Epithelial cell of esophagus (primary cell): ENCODE measurements around the gene TMEM147.

Experiments
- DNase-seq: peaks from one replicate; pipeline ENCODE4 v3.0.0; 2010; ENCODE audit warnings: low read depth
- H3K4me3 ChIP-seq: 2 replicates; pipeline ENCODE4 v1.5.1; 2011; ENCODE audit warnings: mild to moderate bottlenecking, low read length, control low read depth
- TF ChIP-seq, protein P1 (sequence below): IDR thresholded peaks from 2 replicates; pipeline ENCODE4 v1.5.1; 2011; ENCODE audit warnings: low read depth, mild to moderate bottlenecking, low read length, control low read depth, inconsistent platforms; ENCODE audit not compliant: insufficient read depth; ENCODE audit errors: missing control alignments

The TMEM147 gene

DNA sequence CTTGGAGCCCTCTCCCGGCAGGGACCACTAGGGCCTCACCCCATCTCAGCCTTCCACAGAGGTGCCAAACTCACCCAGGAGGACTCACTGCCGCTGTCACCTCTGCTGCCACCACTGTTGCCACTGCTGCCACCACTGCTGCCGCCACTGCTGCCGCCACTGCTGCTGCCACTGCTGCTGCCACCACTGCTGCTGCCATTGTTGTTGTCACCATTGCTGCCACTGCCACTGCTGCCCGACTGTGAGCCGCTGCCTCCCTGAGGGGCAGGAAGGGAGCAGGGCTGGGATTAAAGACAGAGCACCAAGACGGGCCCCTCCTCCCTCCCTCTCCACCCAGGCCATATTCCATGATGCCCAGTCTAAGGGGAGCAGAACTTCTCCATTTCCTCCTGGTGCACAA is 34.1 kb upstream of the TMEM147 start:
- TF ChIP-seq, protein P1, sequence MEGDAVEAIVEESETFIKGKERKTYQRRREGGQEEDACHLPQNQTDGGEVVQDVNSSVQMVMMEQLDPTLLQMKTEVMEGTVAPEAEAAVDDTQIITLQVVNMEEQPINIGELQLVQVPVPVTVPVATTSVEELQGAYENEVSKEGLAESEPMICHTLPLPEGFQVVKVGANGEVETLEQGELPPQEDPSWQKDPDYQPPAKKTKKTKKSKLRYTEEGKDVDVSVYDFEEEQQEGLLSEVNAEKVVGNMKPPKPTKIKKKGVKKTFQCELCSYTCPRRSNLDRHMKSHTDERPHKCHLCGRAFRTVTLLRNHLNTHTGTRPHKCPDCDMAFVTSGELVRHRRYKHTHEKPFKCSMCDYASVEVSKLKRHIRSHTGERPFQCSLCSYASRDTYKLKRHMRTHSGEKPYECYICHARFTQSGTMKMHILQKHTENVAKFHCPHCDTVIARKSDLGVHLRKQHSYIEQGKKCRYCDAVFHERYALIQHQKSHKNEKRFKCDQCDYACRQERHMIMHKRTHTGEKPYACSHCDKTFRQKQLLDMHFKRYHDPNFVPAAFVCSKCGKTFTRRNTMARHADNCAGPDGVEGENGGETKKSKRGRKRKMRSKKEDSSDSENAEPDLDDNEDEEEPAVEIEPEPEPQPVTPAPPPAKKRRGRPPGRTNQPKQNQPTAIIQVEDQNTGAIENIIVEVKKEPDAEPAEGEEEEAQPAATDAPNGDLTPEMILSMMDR: no peak
- peak overlapping the region; percentile 18 for H3K4me3 ChIP-seq
- no peak for DNase-seq

DNA sequence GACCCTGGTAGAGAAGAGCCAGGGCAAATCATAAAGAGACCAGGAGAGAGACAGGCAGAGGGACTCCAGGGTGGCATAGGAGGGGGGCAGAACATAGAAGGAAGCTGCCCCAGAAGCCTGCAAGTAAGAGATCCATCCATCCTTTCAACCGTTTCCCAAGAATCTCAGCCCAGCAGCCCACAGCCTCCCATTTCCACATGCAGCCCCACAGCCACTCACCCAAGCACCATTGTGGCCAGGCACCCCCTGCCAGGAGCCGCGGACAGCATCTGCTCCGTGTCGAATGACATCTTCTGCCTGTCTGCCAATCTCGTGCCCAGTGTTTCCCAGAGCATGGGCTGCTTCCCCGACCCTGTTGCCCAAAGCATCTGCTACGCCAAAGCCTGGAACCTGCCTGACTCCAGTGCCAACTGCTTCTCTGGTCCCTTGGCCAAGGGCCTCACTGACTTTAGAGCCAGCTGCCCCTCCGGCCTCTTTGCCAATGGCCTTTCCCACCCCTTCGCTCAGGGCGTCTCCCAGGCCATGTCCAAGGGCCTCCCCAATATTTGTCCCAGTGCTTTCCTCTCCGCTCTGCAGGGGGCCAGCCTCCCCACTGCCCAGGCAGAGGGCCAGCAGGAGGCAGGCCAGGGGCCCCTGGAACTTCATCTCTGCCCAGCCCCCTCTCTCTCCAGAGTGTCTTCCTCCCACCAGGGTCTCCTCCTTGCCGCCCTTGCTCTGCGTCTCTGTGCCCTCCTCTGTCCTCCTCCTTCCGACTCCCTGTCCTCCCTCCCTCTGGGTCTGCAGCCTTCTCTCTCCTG is 32.4 kb upstream of the TMEM147 start:
- peak overlapping the region; percentile 45 for H3K4me3 ChIP-seq
- TF ChIP-seq, protein P1: no peak

DNA sequence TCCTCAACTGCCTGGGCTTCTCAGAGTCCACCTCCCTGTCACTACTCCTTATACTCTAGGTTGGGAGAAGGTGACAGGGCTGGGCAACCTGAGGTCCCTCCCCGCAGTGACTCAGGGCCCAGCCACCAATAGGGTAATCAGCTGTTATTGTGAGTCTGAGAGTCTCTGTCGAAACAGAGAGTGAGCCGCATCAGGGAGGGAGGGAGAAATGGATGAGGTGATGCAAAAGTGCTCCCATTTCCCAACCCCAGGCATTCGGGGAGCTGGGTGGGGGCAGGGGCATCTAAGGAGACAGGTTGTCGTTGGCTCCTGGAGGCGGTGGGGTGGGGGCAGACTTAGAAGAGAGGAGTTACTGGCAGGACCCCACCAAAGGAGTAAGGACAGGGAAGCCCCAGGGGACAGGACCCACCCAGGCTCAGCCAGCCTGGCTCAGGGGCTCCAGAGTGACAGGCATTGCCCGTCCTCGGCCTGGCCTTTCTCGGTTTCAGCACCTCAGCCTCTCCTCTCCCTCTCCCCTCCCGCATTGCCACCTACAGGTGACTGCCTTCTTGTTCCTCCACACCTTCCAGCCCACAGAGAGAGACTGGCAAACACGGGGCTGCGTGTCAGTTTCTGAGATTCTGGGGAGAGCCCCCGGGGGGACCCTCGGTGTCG is 31.7 kb upstream of the TMEM147 start, which contains the start of gene DMKN:
Gene DMKN, minus strand, starts transcription at position 22 of the 654 bp plus-strand sequence. CDS start 174 bp downstream, outside the sequence.
- peak; percentile 93 for DNase-seq
- peak within 1 kb of the TSS; percentile 45 for H3K4me3 ChIP-seq
- TF ChIP-seq, protein P1: peak; percentile 40

More for the DNA sequence above, 32.4 kb upstream of the TMEM147 start:
- DNase-seq: no peak

DNA sequence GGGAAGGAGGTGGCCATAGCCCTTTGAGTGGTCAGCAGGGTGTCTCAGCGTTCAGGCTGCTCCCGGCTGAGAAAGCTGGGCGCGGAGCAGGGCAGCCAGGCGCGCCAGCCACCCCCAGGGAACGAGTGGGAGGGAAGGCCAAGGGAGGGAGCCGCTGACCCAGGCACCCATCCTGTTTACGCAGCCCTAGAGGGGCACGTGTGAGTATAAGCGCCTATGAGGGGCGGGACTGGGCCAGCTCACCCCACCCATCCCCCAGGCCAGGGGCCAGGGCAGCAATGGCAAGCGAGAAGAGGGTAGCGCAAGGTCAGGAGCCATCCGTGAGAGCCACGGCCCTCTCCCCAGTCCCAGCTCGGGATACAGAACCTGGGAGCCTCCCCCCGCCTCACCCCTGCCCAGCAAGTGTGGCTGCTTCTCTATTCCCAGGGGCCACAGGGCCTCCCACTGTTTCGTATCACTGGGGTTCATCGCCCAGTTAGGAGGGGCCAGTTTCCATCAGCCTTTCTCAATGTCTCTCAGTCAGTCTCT is 31.1 kb upstream of the TMEM147 start:
- DNase-seq: peak; percentile 48
- TF ChIP-seq, protein P1: no peak
- H3K4me3 ChIP-seq: no peak overlapping the region

DNA sequence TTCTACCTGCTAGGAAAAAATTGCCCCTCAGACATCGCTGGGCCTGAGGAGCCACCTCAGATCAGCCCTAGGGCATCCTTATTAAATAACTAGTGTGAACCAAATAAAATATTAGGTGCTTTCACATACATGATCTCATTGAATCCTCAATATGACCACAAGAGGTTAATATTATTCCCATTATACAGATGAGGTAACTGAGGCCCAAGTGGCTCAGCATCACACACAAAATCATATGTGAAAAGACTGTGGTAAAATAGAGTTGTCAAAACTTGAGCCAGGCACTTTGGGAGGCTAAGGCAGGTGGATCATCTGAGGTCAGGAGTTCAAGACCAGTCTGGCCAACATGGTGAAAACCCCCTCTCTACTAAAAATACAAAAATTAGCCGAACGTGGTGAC is 29.1 kb upstream of the TMEM147 start:
- H3K4me3 ChIP-seq: no peak overlapping the region
- no peak for DNase-seq
- TF ChIP-seq, protein P1: no peak

DNA sequence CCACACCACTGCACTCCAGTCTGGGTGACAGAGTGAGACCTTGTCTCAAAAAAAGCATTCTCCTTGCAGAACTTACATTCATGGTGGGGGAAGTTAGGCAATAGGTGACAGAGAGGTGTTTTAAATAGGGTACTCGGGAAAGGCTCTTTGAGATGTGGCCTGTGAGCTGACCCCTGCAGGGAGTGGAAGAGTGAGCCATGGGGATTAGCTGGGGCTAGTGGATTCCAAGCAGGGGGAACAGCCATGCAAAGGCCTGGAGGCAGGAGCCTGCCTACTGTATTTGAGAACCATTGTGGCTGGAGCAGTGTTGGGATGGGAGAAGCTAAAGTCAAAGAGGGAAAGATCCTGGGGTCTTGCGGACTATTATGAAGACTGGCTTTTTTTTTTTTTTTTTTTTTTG is 28.1 kb upstream of the TMEM147 start:
- no peak overlapping the region for H3K4me3 ChIP-seq
- DNase-seq: no peak
- TF ChIP-seq, protein P1: no peak
